ENCODE measurements around the gene CCDC150. TPM values are rescaled to one million over a fixed set of nuclear protein-coding genes. Genes with fewer than 3 reads are reported as not detected.
"Not testable (repeated sequence)": the region's sequence is repeated elsewhere in the genome, so short reads cannot be mapped to it uniquely, and the experiment has no call there.

The CCDC150 gene
- total RNA-seq: 3.9 and 6.2 TPM in 2 replicates

GRCh38 chr2:196639180-196640030 is at the start of gene CCDC150:
Gene CCDC150, plus strand, starts transcription at chr2:196639715. Its CDS starts 52 bp downstream, at chr2:196639767.
- peak; percentile 94 to 96 for DNase-seq (ENCODE audit: low read depth in 2 of 2)

- DNase-seq (ENCODE audit: low read depth in 2 of 2): no peak
Measured at GRCh38 chr2:196590286-196590685, 49.2 kb upstream of the CCDC150 start.

GRCh38 chr2:196591004-196591403 is 48.5 kb upstream of the CCDC150 start:
- no peak for DNase-seq (ENCODE audit: low read depth in 2 of 2)

GRCh38 chr2:196591621-196592022 is 47.9 kb upstream of the CCDC150 start:
- DNase-seq (ENCODE audit: low read depth in 2 of 2): no peak

- DNase-seq (ENCODE audit: low read depth in 2 of 2): peak; percentile 42 to 51
Measured at GRCh38 chr2:196592331-196592910, 47.1 kb upstream of the CCDC150 start.

GRCh38 chr2:196592911-196593881 is 46.3 kb upstream of the CCDC150 start, which contains the start of gene HECW2:
Gene HECW2, minus strand, starts transcription at chr2:196593554.
- DNase-seq (ENCODE audit: low read depth in 2 of 2): peak; percentile 69 to 77

GRCh38 chr2:196594158-196594557 is 45.4 kb upstream of the CCDC150 start:
- DNase-seq (ENCODE audit: low read depth in 2 of 2): no peak

- DNase-seq (ENCODE audit: low read depth in 2 of 2): peak in 1 of 2 donors; percentile 26
Measured at GRCh38 chr2:196597531-196597930, 42.0 kb upstream of the CCDC150 start.

GRCh38 chr2:196598412-196598811 is 41.1 kb upstream of the CCDC150 start:
- no peak for DNase-seq (ENCODE audit: low read depth in 2 of 2)

- DNase-seq (ENCODE audit: low read depth in 2 of 2): no peak
Measured at GRCh38 chr2:196598846-196599245, 40.7 kb upstream of the CCDC150 start.

- DNase-seq (ENCODE audit: low read depth in 2 of 2): peak; percentile 96 to 98
Measured at GRCh38 chr2:196601430-196602306, 37.8 kb upstream of the CCDC150 start.

GRCh38 chr2:196604196-196604595 is 35.3 kb upstream of the CCDC150 start:
- no peak for DNase-seq (ENCODE audit: low read depth in 2 of 2)

- peak; percentile 91 to 95 for DNase-seq (ENCODE audit: low read depth in 2 of 2)
Measured at GRCh38 chr2:196606516-196606915, 33.0 kb upstream of the CCDC150 start.

GRCh38 chr2:196607073-196607472 is 32.4 kb upstream of the CCDC150 start:
- peak; percentile 29 to 86 for DNase-seq (ENCODE audit: low read depth in 2 of 2)

GRCh38 chr2:196607896-196608295 is 31.6 kb upstream of the CCDC150 start:
- DNase-seq (ENCODE audit: low read depth in 2 of 2): not testable (repeated sequence)

- peak in 1 of 2 donors; percentile 29 for DNase-seq (ENCODE audit: low read depth in 2 of 2)
Measured at GRCh38 chr2:196609806-196610205, 29.7 kb upstream of the CCDC150 start.

GRCh38 chr2:196610796-196611195 is 28.7 kb upstream of the CCDC150 start:
- DNase-seq (ENCODE audit: low read depth in 2 of 2): no peak

GRCh38 chr2:196613302-196613701 is 26.2 kb upstream of the CCDC150 start:
- no peak for DNase-seq (ENCODE audit: low read depth in 2 of 2)

- no peak for DNase-seq (ENCODE audit: low read depth in 2 of 2)
Measured at GRCh38 chr2:196617430-196617829, 22.1 kb upstream of the CCDC150 start.

GRCh38 chr2:196618661-196619060 is 20.9 kb upstream of the CCDC150 start:
- no peak for DNase-seq (ENCODE audit: low read depth in 2 of 2)

GRCh38 chr2:196630531-196630930 is 9.0 kb upstream of the CCDC150 start:
- no peak for DNase-seq (ENCODE audit: low read depth in 2 of 2)
